D721Med (cell line): Measurements from ENCODE around the gene B3GAT1.

Source experiments
- DNase-seq: peaks from one replicate; pipeline ENCODE4 v3.0.0; 2011; ENCODE audit warnings: low spot score; ENCODE audit not compliant: insufficient read length
- FAIRE-seq: peaks from 2 replicates; lab custom pipeline; 2011; peaks lifted over from hg19 to GRCh38; lab: Jason Lieb, UNC
- CTCF ChIP-seq: IDR thresholded peaks from 2 replicates; pipeline ENCODE4 v1.5.1; 2012; ENCODE audit warnings: mild to moderate bottlenecking, control low read depth; ENCODE audit not compliant: insufficient read depth; ENCODE audit errors: missing control alignments

Gene B3GAT1

GRCh38 chr11:134364261-134364660 is 47.8 kb downstream of the B3GAT1 start:
- TF ChIP-seq CTCF = no peak
- no peak for DNase-seq
- no peak for FAIRE-seq

- no peak for FAIRE-seq
- no peak for TF ChIP-seq CTCF
- DNase-seq = no peak
These were observed 48.5 kb downstream of the B3GAT1 start for GRCh38 chr11:134363592-134363991.

GRCh38 chr11:134363161-134363560 is 48.9 kb downstream of the B3GAT1 start:
- DNase-seq (no peak), FAIRE-seq (no peak)
- no peak for TF ChIP-seq CTCF

GRCh38 chr11:134362192-134362901 is 49.7 kb downstream of the B3GAT1 start:
- DNase-seq (no peak), FAIRE-seq (no peak)
- TF ChIP-seq CTCF = no peak

GRCh38 chr11:134361661-134362060 is 50.4 kb downstream of the B3GAT1 start:
- DNase-seq = no peak
- no peak for TF ChIP-seq CTCF
- no peak for FAIRE-seq

GRCh38 chr11:134360050-134360835 is 51.8 kb downstream of the B3GAT1 start:
- DNase-seq (peak; percentile 99), FAIRE-seq (no peak)

More at GRCh38 chr11:134360050-134360835, 51.8 kb downstream of the B3GAT1 start:
- TF ChIP-seq CTCF = peak; percentile 88
